Natural killer cell (primary cell): ENCODE measurements around the gene PSMB1. TPM values are rescaled to one million over a fixed set of nuclear protein-coding genes. Genes with fewer than 3 reads are reported as not detected.
"Not testable (repeated sequence)": the region's sequence is repeated elsewhere in the genome, so short reads cannot be mapped to it uniquely, and the experiment has no call there.

Source experiments
- ATAC-seq, 3 donors: fragments of 150-1000 bp in 2 of 3; fragments of 200-7000 bp in 1 of 3; cut with Tn5 transposase; 1 replicate in 1 of 3; 2 replicates in 2 of 3; pipeline ENCODE4 v1.10.0; 2021; ENCODE audit warnings: mild to moderate bottlenecking in 2 of 3, moderate library complexity in 2 of 3
- DNase-seq, 2 donors: peaks; one replicate each; pipeline versions ENCODE4 v3.0.0 to v3.0.0-alpha.2; 2013 to 2021; ENCODE audit warnings: mixed read lengths in 1 of 2
- H3K27ac ChIP-seq: one replicate; pipeline ENCODE4 v1.5.1; 2013; ENCODE audit warnings: mild to moderate bottlenecking, low read length
- H3K27me3 ChIP-seq: one replicate; pipeline ENCODE4 v1.6.1; 2013; ENCODE audit warnings: low read length; ENCODE audit not compliant: control insufficient read depth, insufficient read depth
- H3K36me3 ChIP-seq: one replicate; pipeline ENCODE4 v1.6.1; 2013; ENCODE audit warnings: low read length; ENCODE audit not compliant: control insufficient read depth, insufficient read depth
- H3K4me1 ChIP-seq: one replicate; pipeline ENCODE4 v1.6.1; 2013; ENCODE audit warnings: low read length; ENCODE audit not compliant: control insufficient read depth, insufficient read depth
- H3K4me3 ChIP-seq: one replicate; pipeline ENCODE4 v1.5.1; 2013; ENCODE audit warnings: low read length
- H3K9me3 ChIP-seq: one replicate; pipeline ENCODE4 v1.6.1; 2013; ENCODE audit warnings: low read length; ENCODE audit not compliant: control insufficient read depth, insufficient read depth
- H3K27ac Mint-ChIP-seq, 2 donors: one replicate each; pipeline ENCODE4 v1.8.0; 2022; ENCODE audit warnings: mild to moderate bottlenecking in 2 of 2, mixed read lengths in 2 of 2, moderate library complexity in 1 of 2
- H3K27me3 Mint-ChIP-seq, 2 donors: one replicate each; pipeline ENCODE4 v1.8.0; 2022; ENCODE audit warnings: low read depth in 2 of 2, mixed read lengths in 2 of 2
- H3K36me3 Mint-ChIP-seq: one replicate; pipeline ENCODE4 v1.8.0; 2022; ENCODE audit warnings: mixed read lengths
- H3K4me1 Mint-ChIP-seq, 2 donors: one replicate each; pipeline ENCODE4 v1.8.0; 2022; ENCODE audit warnings: mixed read lengths in 2 of 2
- H3K4me3 Mint-ChIP-seq: one replicate; pipeline ENCODE4 v1.8.0; 2022; ENCODE audit warnings: mild to moderate bottlenecking, moderate library complexity, mixed read lengths
- H3K9me3 Mint-ChIP-seq, 2 donors: one replicate each; pipeline ENCODE4 v1.8.0; 2022; ENCODE audit warnings: mixed read lengths in 2 of 2
- CTCF ChIP-seq: fragments of 200-600 bp; IDR thresholded peaks from one replicate; pipeline ENCODE4 v1.8.0; 2022; ENCODE audit warnings: antibody characterized with exemption
- WGBS: methylation state at CpG from one replicate; pipeline ENCODE4 v1.1.7; 2013; ENCODE audit warnings: missing lambda C conversion rate; ENCODE audit not compliant: insufficient coverage; 5-methylcytosine and 5-hydroxymethylcytosine counted together
- intact Hi-C: fragments of 100-400 bp; cut with micrococcal nuclease; formaldehyde crosslinking; loops from one replicate; pipeline ENCODE4 v1.14.2; 2022
- total RNA-seq, 4 donors: library from RNA; stranded (reverse); fragments of 120-200 nt in 1 of 4; gene quantifications; one replicate each; pipeline versions ENCODE4 v1.2.3 to v1.2.4, GENCODE V29; 2013 to 2022

The PSMB1 gene
- total RNA-seq, 3 donors from 2014 or later (not counting 1 experiment from before 2014, with no cell fraction given): 102 to 129 (median 103) TPM

- H3K9me3 ChIP-seq, intact Hi-C loops, H3K9me3 Mint-ChIP-seq, H3K4me3 ChIP-seq, H3K4me3 Mint-ChIP-seq, H3K36me3 Mint-ChIP-seq, H3K36me3 ChIP-seq, H3K27me3 ChIP-seq, DNase-seq, H3K27ac Mint-ChIP-seq, ATAC-seq, H3K27ac ChIP-seq: not testable (repeated sequence)
- peaks cover 14% of the 10 kb centered on the region for H3K4me1 ChIP-seq
- WGBS: 60% methylated on average over 2 of the region's 2 CpGs
- H3K27me3 Mint-ChIP-seq: peaks cover 28 to 35% of the 10 kb centered on the region in 2 donors
- peaks cover 32 to 48% of the 10 kb centered on the region in 2 donors for H3K4me1 Mint-ChIP-seq
These were observed 50.8 kb downstream of the PSMB1 start for GRCh38 chr6:170502268-170502667.

GRCh38 chr6:170500955-170501590 lies 52.0 kb downstream of the PSMB1 start:
- TF ChIP-seq CTCF: no peak
- 49% methylated on average over 3 of the region's 3 CpGs for WGBS
- intact Hi-C loops: no loop called here
- H3K27me3 Mint-ChIP-seq: peaks cover 19 to 29% of the 10 kb centered on the region in 2 donors
- H3K27ac Mint-ChIP-seq: no peak overlapping the region
- peak overlapping the region; percentile 15 for H3K4me3 Mint-ChIP-seq
- DNase-seq (no peak), ATAC-seq (no peak)
- H3K36me3 ChIP-seq: no peaks in the 10 kb centered on the region
- H3K27ac ChIP-seq: no peak overlapping the region
- H3K4me1 ChIP-seq: peaks cover 14% of the 10 kb centered on the region
- H3K36me3 Mint-ChIP-seq: no peaks in the 10 kb centered on the region
- peaks cover 3% of the 10 kb centered on the region for H3K27me3 ChIP-seq
- H3K4me3 ChIP-seq: no peak overlapping the region
- H3K4me1 Mint-ChIP-seq: peaks cover 32 to 48% of the 10 kb centered on the region in 2 donors
- peaks cover 6% of the 10 kb centered on the region for H3K9me3 ChIP-seq
- H3K9me3 Mint-ChIP-seq: no peaks in the 10 kb centered on the region

GRCh38 chr6:170497841-170498301 lies 55.2 kb downstream of the PSMB1 start:
- H3K9me3 ChIP-seq: peaks cover 6% of the 10 kb centered on the region
- no peaks in the 10 kb centered on the region for H3K36me3 Mint-ChIP-seq
- WGBS: 55% methylated on average over 4 of the region's 4 CpGs
- no peaks in the 10 kb centered on the region for H3K9me3 Mint-ChIP-seq
- no peak overlapping the region for H3K27ac Mint-ChIP-seq
- H3K4me3 ChIP-seq: no peak overlapping the region
- no peak for ATAC-seq
- peaks cover 4% of the 10 kb centered on the region for H3K4me1 ChIP-seq
- H3K27ac ChIP-seq: no peak overlapping the region
- H3K27me3 ChIP-seq: peaks cover 3% of the 10 kb centered on the region
- TF ChIP-seq CTCF: no peak
- H3K4me3 Mint-ChIP-seq: no peak overlapping the region
- intact Hi-C loops: no loop called here
- no peaks in the 10 kb centered on the region for H3K36me3 ChIP-seq
- H3K4me1 Mint-ChIP-seq: peaks cover 27 to 31% of the 10 kb centered on the region in 2 donors
- H3K27me3 Mint-ChIP-seq: peaks cover 27 to 34% of the 10 kb centered on the region in 2 donors
- no peak for DNase-seq

GRCh38 chr6:170493354-170493753 lies 59.8 kb downstream of the PSMB1 start:
- Histone ChIP-seq H3K9me3 (no peaks in the 10 kb centered on the region), H3K27me3 (no peaks in the 10 kb centered on the region), H3K36me3 (no peaks in the 10 kb centered on the region), H3K27ac (no peak overlapping the region), H3K4me3 (no peak overlapping the region), H3K4me1 (no peaks in the 10 kb centered on the region)
- intact Hi-C loops: no loop called here
- Mint-ChIP-seq H3K27me3 (peaks cover 8 to 11% of the 10 kb centered on the region in 2 donors), H3K4me1 (peaks cover 15 to 19% of the 10 kb centered on the region in 2 donors), H3K36me3 (no peaks in the 10 kb centered on the region), H3K4me3 (no peak overlapping the region), H3K9me3 (no peaks in the 10 kb centered on the region), H3K27ac (no peak overlapping the region)
- ATAC-seq (no peak), DNase-seq (no peak)
- no peak for TF ChIP-seq CTCF
- WGBS: no CpG with 5 or more reads among the region's 2 CpGs
